GM23248 (cell line): ENCODE measurements around the gene GPR137B.

ENCODE experiments used
- EZH2 ChIP-seq: fragments of 200-600 bp; sonication (generic); IDR thresholded peaks from 2 replicates; pipeline ENCODE4 v1.6.1; 2018; ENCODE audit warnings: antibody characterized with exemption, mild to moderate bottlenecking; ENCODE audit not compliant: insufficient read depth, poor library complexity, severe bottlenecking
- EZH2phosphoT487 ChIP-seq: fragments of 200-600 bp; sonication (generic); IDR thresholded peaks from 2 replicates; pipeline ENCODE4 v1.6.1; 2018; ENCODE audit warnings: antibody characterized with exemption, moderate library complexity, mild to moderate bottlenecking, low read depth; ENCODE audit not compliant: insufficient read depth

DNA sequence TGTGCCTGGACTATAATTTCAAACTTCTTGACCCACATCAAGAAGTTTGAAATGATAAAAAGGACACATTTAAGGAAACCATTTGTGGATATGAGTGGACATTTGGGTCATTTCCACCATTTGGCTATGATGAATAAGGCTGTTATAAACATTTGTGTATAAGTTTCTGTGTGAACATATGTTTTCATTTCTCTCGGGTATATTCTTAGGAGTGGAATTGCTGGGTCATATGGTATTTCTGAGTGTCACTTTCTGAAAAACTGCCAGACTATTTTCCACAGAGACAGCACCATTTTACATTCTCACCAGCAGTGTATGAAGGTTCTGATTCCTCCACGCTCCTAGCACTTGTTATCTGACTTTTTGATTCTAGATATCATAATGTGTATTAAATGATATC, 50.8 kb downstream of the GPR137B start:
- TF ChIP-seq EZH2phosphoT487, result no peak
- TF ChIP-seq EZH2, result no peak
